ENCODE measurements around the gene UBR4.
A peak's percentile ranks its signal among the peaks of the same experiment; 100 is the strongest.

UBR4 gene

DNA sequence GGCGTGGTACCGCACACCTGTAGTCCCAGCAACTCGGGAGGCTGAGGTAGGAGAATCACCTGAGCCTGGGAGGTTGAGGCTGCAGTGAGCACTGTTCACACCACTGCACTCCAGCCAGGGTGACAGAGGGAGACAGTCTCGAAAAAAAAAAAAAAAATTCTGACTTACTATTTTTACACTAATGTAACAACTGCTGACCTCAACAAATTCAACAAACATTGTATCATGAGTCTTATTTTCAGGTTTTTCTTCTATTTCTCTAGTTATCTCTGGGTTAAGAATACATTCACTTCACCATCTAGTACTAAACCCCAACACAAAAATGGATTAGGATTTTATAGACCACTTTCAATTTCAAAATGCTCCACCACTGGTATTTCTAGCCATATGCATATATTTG is 72.9 kb downstream of the UBR4 start:
- no peak for DNase-seq

DNA sequence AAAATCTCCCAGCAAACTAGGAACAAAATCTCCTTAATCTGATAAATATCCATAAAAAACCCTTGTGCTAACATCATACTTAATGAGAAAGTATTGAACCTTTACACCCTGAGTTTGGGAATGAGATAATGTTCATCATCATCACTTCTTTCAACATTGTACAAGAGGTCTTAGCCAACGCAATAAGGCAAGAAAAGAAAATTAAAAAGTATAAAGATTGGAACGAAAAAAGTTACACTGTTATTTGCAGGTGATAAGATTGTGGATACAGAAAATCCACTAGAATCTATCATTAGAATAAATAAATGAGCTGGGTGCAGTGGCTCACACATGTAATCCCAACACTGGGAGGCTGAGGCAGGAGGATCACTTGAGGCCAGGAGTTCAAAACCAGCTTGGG is 76.7 kb downstream of the UBR4 start:
- no peak for DNase-seq

DNA sequence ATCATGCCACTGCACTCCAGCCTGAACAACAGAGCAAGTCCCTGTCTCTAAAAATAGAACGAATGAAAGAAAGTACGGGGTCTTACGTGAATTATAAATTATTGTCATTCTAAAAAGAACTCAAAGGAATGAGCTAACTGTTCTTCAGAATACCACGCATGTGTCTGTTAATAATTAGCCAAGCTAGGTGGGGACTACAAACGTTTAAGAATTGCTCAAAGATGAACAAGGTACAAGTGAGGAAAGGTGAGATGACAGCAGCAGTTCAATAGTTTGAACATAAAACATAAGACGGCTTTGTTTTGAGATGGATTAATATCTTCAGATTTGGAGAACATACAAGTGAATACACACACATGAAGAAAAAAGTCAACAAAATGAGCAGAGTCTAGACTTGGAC is 79.6 kb downstream of the UBR4 start:
- no peak for DNase-seq

DNA sequence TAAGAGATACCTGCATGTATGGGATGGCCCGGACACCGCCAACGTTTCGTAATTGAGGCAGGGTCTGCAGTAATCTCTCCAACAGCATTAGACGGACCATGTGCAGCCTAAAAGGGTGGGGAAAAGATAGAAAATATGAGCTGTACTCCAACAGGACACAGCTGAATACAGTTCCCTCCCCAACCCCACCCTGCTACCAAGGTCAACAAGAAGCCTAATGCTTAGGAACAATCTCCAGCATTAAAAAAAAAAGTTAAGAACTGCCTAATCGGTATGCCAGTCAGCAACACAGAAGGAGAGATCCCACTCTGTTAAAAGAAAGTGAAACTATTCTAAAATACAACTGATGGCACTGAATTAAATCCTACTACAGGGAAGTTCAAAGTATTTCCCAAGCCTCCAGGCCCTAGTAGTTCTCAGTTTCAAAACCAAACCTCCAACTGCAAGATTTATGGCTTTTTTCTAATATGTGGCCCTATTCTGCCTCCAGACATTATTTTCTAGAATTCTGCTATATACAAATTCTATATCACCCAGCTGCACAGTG is 81.0 kb downstream of the UBR4 start:
- DNase-seq: no peak

DNA sequence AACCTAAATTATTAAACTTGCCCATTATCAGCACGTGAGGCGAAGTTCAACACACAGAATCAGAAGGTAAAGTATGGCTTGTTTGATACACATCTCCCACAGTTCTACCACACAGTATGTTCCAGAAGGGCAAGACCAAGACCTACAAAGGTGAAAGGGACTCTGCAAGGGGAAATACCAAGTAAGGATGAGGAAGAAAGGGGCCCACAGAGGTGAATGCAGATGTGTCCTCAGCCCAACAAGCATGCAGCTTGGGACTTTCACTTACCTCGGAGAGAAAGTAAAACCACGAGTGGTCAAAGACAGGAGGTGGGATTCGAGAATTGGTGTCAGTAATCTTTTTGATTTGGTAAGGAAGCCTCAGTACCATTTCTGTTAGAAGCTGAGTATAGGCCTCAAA is 85.8 kb downstream of the UBR4 start:
- DNase-seq: no peak

DNA sequence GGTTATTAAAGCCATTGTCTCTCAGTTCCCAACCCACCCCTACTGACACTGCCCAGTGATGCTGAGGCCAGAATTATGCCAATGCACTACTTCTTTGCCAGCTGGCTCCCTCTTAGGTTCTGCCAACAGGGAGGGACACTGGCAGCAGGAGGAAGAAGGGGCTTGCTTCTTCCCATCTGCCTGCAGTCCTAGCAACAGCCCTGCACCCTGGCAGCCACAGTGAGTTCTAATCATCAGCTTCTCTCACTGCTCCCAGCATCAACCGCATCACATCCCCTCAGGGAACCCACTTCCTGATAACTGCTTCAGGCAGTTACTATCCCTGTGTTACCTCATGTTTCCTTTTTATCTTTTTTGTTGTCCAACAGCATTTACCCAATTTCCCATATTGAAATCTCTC is 86.2 kb downstream of the UBR4 start:
- no peak for DNase-seq

DNA sequence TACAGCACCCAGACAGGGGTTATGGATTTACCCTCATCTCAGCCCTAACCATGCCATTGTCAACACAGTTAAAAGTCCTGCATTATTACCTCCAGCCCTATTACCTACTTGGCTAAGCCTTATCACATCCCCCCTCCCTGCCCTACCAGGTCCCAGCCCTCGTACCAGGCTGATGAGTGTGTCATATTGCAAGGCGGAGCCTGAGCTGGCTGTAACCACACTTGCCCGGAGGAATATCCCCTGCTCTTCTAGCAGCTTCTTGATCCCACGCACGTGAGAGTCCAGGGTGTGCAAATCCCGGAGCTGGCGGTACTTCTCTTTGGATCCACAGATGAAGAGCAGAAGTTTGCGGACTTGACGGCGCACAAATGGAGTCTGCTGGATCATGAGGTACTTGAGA is 87.4 kb downstream of the UBR4 start:
- DNase-seq: no peak

DNA sequence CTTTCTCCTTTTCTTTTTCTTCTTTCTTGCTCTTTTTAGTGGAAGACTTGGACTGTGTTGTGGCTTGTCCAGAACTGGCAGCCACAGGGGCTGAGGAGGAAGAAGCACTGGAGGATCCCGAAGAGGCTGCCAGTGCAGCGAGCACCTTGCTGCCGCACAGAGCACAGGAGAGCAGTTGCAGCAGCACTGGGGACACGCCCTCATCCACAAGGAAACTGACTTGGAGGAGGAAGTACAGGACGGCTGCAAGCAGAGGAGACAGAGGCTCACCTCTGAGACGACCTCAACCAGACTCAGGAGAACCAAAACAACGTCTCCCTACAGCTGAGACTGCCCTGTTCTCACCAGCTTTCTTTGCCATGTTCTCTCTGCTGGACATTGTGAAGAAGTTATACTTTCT is 88.9 kb downstream of the UBR4 start:
- DNase-seq: no peak

DNA sequence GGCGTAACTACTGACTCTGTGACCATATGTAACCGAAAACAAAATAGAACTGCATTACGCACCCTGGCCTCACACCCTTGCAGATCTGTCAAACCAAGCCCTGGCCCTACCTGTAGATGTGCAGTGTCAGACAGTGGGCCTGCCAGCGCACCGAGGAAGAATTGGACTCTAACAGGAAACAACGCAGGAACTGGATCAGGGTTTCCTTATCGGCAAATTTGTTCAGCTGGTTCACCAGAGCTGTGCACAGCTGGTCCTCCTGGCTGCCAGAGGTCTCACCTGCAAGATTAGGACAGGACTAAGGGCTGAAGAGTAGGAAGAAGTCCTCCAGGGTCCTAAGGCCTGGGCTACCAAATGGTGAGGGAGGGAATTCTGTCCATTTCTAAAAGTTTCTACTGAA is 90.0 kb downstream of the UBR4 start:
- no peak for DNase-seq

DNA sequence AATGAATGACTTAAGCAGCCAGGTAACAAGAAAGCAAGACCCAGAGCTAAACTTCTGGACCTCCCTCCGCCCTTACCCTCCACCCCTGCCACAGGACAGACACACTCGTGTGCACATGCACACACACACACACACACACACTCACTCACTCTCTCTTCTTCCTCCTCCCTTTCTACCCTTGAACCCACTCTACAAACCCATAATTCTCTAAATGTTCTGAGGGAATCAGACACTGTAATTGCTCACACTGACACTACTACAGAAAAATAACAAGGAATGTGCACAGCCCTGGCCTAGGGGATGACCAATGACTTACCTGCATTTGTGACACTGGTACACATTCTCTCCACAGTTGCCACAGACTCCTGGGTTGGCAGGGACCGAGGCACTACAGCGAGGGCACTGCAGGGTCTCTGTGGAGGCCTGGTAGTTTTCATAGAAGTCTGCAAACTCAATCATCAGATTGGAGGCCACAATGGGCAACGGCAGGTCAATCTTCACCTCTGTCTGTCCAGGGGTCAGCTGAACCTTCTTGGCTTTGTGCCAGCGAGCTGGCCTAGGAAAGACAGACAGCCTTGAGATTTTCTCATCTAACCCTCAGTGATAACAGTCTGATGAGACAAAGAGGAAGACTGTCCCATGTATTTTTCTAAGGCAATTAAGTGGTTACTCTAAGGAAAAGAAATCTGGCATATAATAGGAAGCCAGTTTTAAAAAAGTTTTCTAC is 94.8 kb downstream of the UBR4 start:
- DNase-seq: no peak

DNA sequence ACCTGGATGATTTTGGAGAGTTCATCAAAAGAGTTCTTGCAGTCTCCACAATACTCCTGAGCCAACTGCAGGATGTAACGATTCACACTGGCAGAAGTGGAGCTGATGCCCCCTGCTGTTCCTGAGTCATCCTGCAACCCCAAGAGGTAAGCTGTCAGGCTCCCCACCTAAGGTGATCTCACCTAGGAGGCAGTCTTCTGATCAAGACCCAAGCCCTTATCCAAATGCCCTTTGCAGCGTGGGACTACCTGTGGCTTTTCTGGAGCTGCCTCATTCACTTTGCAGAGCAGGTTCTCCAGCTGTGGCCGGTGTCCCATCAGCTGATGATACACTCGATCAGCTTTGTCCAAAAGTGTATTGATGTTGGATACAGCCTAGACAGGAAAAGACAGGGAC is 96.4 kb downstream of the UBR4 start:
- DNase-seq: peak; percentile 30

DNA sequence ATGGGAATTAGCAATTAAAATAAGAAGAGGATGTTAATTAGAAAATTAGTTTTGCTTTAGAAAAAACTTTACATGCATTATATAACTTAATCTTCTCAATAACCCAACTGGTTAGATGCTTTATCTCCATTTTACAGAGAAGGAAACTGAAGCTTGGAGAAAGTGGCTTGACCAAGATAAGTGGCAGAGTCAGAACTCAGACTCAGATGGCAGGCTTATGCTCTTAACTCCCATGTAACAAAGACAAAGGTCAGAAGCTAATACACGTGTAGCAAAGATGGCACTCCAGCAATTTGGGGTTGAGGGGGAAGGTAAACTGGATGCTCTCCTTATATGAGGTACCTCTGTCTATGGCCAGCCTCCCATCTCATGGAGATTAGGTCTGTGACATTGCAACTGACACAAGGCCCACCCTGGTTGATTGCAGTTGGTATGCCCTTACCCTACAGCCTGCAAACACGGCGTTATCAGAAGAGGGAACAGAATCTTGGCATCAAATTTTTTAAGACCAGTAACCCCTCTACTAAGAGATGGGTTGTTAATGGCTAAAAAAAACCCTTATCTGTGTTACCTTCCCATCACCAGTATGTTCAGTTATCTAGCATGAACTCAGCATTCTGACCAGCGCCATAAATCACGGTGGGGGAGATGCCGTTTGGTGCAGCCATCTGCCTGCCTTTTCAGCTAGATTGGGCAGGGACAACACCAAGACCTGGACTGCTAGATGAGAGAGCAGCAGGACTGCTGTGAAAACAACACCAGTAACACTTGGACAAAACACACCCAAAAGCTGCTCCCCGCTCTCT is 97.0 kb downstream of the UBR4 start:
- no peak for DNase-seq

DNA sequence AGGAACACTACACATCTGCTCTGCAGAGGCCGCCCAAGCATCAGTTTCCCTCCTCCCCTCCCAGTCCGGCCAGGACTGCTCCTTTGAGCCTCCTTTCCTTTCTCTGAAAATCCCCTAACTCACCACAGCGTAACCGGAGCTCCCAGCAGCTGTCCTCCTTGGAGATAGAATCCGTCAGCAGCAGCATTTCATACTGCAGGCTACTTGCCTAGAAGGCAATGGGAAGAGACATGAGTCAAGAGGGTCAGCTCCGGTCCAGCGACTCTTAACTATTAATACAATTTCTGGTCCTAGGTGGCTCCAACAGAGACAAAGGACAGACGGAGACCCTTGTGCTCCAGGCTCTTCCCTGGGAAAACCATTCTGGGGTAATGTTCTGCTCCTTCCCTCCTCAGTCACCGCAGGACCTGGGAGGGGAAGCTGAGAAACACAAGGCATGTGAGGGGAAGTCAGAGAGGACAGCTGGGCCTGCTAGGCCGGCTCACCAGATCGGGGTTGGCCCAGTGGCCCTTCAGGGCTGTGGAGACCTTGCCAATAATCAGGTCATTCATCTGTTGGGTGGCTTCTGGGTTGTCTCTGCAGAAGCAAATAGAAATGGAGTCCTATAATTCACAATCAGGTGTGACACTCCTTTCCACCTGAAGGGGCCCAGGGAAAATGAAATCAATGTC is 99.7 kb downstream of the UBR4 start:
- DNase-seq: no peak

DNA sequence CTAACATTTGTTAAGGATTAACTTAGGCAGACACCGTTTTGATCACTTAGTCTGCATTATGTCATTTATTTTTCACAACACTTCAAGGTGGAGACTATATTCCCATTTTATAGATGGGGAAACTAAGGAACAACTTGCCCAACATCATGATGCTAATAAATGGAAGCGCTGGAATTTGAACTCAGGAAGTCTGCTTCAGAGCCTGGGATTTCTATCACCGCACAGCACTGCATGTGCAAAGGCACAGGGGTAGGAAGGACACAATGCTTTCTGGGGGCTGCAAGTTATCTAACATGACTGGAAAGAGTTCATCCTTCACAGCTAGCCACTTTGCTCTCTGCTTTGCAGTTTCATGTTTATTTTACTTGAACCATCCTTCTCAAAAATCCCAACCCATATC is 100.5 kb downstream of the UBR4 start:
- DNase-seq: no peak

DNA sequence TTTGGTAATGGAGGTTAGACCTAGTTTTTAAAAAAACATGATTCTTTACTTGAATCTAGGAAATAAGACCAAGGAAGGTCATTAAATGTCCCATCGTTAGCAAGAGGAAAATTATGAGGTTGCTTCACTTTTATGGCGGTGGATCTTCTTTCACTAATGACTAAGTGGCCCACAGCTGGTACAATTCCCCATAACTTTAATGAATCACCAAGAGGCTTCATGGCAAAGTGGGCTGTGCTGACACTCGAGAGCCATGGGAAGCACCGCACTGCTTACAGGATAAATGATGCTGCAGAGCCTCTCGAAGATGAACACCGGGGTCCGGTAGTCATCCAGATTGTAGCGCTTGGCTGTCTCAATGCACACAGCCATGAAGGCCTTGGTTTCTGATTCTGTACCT is 108.8 kb downstream of the UBR4 start:
- no peak for DNase-seq

DNA sequence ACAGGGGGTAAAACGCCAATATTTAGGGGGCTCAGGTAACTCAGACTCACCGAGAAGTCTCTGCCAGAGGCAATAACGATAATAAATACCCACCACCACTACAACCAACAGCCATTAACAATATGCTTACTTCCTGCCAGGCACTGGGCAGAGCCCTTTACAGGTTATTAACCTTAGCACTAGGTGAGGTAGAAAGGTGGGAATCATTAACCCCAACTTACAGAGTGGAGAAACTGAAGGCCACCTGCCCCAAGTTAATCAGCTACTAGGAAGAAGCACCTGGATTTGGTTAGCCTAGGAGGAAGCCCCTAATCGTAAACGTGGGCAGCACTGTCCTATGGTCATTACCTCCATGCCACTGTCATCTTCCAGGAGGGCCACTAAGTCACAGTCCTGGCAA is 110.0 kb downstream of the UBR4 start:
- no peak for DNase-seq

DNA sequence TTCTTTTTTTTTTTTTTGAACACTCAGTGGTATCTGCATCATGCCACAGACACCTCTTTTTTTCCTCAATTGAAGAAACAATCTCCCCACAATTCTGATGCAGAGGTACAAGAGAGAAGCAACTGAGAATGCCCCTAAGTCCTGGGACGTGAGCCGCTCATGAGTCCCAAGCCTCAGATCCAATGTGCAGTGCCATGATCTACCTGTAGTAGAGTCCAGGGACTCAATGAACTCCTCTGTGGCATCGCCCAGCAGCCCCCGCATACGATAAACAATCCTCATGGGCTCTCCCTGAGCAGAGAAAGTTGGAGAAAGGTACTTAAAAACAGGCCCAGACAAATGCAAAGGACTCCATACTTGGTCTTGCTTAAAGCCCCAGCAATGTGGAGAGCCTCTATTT is 113.1 kb downstream of the UBR4 start:
- no peak for DNase-seq

DNA sequence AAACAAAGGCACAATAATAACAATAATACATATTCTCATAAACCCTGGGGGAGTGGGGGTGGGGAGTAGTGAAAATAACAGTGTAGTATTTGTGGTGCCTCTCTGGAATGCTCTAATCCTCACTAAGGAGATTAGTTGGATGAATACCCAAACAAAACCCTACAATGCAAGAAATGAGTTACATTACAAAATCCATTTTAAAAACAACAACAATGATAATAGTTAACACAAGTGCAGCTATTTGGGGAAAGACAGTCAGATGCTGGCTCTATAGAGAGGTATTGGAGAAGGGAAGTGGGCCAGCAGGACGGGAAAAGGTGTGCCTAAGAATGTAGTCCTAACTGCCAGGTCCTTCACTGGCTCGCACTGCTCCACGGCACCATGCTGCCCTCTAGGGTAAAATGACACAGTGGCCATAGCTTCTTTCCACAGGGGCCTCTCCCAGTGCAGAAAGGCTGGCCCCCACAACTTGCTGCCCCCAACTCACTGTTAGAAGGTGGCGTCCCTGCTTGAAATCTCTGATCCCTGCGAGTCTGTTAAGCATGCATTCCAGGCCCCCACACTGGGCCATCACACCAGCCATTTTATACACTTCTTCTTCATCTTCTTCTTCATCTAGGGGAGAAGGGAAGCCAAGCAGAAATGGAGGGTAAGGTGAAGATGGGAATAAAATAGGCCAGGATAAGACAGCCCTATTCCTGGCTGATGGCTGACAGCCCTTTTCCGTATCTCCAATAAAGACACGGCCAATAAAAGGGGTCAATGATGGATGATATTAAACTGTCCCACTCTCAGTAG is 113.8 kb downstream of the UBR4 start:
- no peak for DNase-seq

DNA sequence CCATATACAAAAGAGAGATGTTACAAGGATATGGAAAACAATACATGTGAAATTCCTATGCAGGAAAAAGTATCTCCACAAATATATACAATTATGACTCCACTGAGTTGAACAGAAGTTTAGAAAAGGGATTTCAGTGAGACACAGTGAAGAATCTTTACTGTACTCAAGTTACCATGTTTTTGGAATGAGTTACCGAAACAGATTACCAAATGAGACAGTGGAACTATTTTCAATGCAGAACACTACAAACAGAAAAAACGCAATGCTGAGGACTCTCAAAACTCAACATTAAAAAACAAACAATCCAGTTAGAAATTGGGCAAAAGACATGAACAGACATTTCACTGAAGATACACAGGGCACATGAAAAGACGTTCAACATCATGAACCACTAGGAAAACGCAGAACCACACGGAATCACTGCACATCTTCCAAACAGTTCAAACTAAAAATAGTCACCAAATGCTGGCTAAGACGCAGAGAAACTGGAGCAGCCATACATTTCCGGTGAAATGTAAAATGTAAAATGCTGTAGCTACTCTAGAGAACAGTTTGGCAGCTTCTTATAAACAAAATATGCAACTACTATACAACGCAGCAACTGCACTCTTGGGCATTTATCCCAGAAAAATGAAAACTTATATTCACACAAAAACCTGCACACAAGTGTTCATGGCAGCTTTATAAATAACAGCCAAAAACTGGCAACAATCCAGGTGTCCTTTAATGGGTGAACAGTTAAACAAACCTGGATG is 118.7 kb downstream of the UBR4 start:
- no peak for DNase-seq

DNA sequence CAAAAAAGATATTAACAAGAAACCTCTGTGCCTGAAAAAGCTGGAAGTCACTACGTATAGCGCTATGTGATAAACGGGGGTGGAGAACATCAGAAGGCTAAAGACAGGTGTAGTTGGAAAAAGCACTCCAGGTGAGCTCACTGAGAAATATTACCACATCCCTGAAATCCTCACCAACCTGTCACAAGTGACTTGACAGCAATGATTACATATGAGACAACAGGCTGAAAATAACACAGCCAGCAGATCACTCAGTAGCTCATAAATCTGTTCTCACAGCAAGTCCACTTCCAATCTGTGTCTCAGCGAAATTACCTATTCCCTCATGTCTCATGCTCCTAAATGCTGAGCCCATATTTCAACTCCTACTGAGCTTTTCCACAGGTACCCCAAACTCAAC is 120.5 kb downstream of the UBR4 start:
- DNase-seq: no peak

DNA sequence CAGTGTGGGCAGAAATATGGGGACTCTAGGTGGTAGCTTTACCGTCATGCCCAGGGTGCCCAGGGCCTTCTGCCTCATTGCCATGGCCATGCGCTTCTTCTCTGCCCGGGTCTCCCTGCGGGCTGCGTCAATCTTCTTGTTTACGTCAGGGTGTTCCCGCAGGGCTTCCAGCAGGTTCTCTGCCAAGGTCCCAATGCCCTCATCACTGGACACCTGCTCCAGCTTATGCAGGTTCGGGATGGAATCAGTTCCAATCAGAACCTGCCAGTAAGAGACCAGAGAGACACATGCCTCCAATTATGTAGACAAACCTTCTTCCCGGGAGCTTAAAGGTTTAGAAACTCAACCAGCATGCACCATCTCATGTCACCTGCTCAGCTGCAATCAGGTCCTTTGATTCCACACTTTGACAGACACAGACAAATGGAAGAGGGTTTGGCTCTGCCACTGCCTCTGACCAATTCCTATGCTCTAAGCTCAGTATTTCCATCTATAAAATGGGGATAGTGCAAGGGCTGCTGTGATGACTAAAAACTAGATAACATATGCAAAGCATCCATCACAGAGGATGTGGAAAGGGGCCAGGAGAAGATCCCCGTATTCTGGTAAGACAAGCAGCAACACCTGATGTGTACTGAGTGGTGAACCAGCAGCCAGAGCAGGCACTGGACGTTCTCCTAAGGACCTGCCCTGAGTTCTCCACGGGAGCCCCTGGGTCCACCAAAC is 121.2 kb downstream of the UBR4 start:
- DNase-seq: no peak
